G401 (cell line): ENCODE data around the gene GGTA1. TPM values are rescaled to one million over a fixed set of nuclear protein-coding genes. Genes with fewer than 3 reads are reported as not detected.
"Not testable (repeated sequence)": the region's sequence is repeated elsewhere in the genome, so short reads cannot be mapped to it uniquely, and the experiment has no call there.

Experiments
- DNase-seq: peaks from one replicate; pipeline ENCODE4 v3.0.0-alpha.2; 2015; ENCODE audit warnings: low spot score
- in situ Hi-C: cut with HindIII; loops from 2 replicates; pipeline ENCODE4 v1.10.0; 2016; ENCODE audit warnings: low sequenced_read_pairs, mixed read lengths
- total RNA-seq: library from RNA; depleted of rRNA; stranded (reverse); fragments of >200 nt; shearing (Covaris generic); gene quantifications from 2 replicates; pipeline ENCODE4 v1.2.3, GENCODE V29; 2014; rRNA removed

GGTA1 gene
- total RNA-seq, 1 experiment from 2014 or later: not detected

- in situ Hi-C loops: loop anchor here (10.0 kb wide), 1 partner anchor 107 kb away; no protein-coding TSS in a partner anchor
- DNase-seq: no peak
Measured at GRCh38 chr9:121437891-121438290, 61.8 kb downstream of the GGTA1 start.

GRCh38 chr9:121437046-121437445 lies 62.6 kb downstream of the GGTA1 start:
- DNase-seq: not testable (repeated sequence)
- in situ Hi-C loops: loop anchor here (10.0 kb wide), 1 partner anchor 108 kb away; no protein-coding TSS in a partner anchor

GRCh38 chr9:121434969-121435368 lies 64.7 kb downstream of the GGTA1 start:
- in situ Hi-C loops: loop anchor here (10.0 kb wide), 1 partner anchor 110 kb away; no protein-coding TSS in a partner anchor
- no peak for DNase-seq

- in situ Hi-C loops: no loop called here
- no peak for DNase-seq
Measured at GRCh38 chr9:121427899-121428298, 71.7 kb downstream of the GGTA1 start.

- in situ Hi-C loops: no loop called here
- DNase-seq: no peak
Measured at GRCh38 chr9:121424024-121424432, 75.6 kb downstream of the GGTA1 start.

- in situ Hi-C loops: no loop called here
- no peak for DNase-seq
Measured at GRCh38 chr9:121411993-121412392, 87.7 kb downstream of the GGTA1 start.

GRCh38 chr9:121405899-121406298 lies 93.7 kb downstream of the GGTA1 start:
- in situ Hi-C loops: no loop called here

More at GRCh38 chr9:121405899-121406298, 93.7 kb downstream of the GGTA1 start:
- no peak for DNase-seq

Other genes starting within 250 kb of the GGTA1 start
- 333 and 366 TPM in 2 replicates for gene GSN, start 231.7 kb downstream of the GGTA1 start, total RNA-seq
- gene STOM, start 129.6 kb downstream of the GGTA1 start, total RNA-seq: 32.2 and 41.0 TPM in 2 replicates
- 30.0 and 44.9 TPM in 2 replicates for gene DAB2IP, start 151.8 kb upstream of the GGTA1 start, total RNA-seq